NCI-H2196 treated with DMSO at 0.1 percent for 48 hours (cell line): ENCODE measurements around the gene LRRC4C.

ENCODE experiments used
- DNase-seq: peaks from one replicate; lab custom pipeline; 2025; ENCODE audit not compliant: unreplicated experiment; lab: John Stamatoyannopoulos, UW

Gene LRRC4C

GRCh38 chr11:41267451-41267850, 192.0 kb downstream of the LRRC4C start:
- no peak for DNase-seq

GRCh38 chr11:41256041-41256440, 203.4 kb downstream of the LRRC4C start:
- no peak for DNase-seq

GRCh38 chr11:41254966-41255365, 204.5 kb downstream of the LRRC4C start:
- DNase-seq, result no peak

GRCh38 chr11:41250408-41250935, 209.0 kb downstream of the LRRC4C start:
- DNase-seq, result no peak

- no peak for DNase-seq
These were observed 211.8 kb downstream of the LRRC4C start for GRCh38 chr11:41247621-41248020.

- no peak for DNase-seq
These were observed 213.1 kb downstream of the LRRC4C start for GRCh38 chr11:41246399-41246745.

GRCh38 chr11:41245704-41246398, 213.6 kb downstream of the LRRC4C start:
- DNase-seq, result no peak

- DNase-seq, result no peak
These were observed 214.3 kb downstream of the LRRC4C start for GRCh38 chr11:41245184-41245583.

GRCh38 chr11:41237382-41237781, 222.1 kb downstream of the LRRC4C start:
- no peak for DNase-seq

GRCh38 chr11:41235668-41236067, 223.8 kb downstream of the LRRC4C start:
- no peak for DNase-seq

GRCh38 chr11:41225856-41226633, 233.4 kb downstream of the LRRC4C start:
- DNase-seq, result no peak

- no peak for DNase-seq
These were observed 237.2 kb downstream of the LRRC4C start for GRCh38 chr11:41222236-41222635.

GRCh38 chr11:41206388-41206787, 253.1 kb downstream of the LRRC4C start:
- no peak for DNase-seq

GRCh38 chr11:41201156-41201555, 258.3 kb downstream of the LRRC4C start:
- DNase-seq, result no peak

- no peak for DNase-seq
These were observed 268.9 kb downstream of the LRRC4C start for GRCh38 chr11:41190437-41191082.

GRCh38 chr11:41189701-41190436, 269.6 kb downstream of the LRRC4C start:
- no peak for DNase-seq

- DNase-seq, result no peak
These were observed 281.7 kb downstream of the LRRC4C start for GRCh38 chr11:41177791-41178190.

GRCh38 chr11:41175304-41175972, 284.0 kb downstream of the LRRC4C start:
- no peak for DNase-seq

- DNase-seq, result no peak
These were observed 313.1 kb downstream of the LRRC4C start for GRCh38 chr11:41146326-41146725.

- no peak for DNase-seq
These were observed 314.0 kb downstream of the LRRC4C start for GRCh38 chr11:41145420-41145819.

- no peak for DNase-seq
These were observed 324.5 kb downstream of the LRRC4C start for GRCh38 chr11:41134971-41135370.
